ENCODE measurements around the gene FCHSD2. TPM values are rescaled to one million over a fixed set of nuclear protein-coding genes. Genes with fewer than 3 reads are reported as not detected.

The FCHSD2 gene
- polyA plus RNA-seq, 1 donor (not counting 4 experiments of a cell fraction or from before 2014, with no cell fraction given), result 14.2 TPM

DNA sequence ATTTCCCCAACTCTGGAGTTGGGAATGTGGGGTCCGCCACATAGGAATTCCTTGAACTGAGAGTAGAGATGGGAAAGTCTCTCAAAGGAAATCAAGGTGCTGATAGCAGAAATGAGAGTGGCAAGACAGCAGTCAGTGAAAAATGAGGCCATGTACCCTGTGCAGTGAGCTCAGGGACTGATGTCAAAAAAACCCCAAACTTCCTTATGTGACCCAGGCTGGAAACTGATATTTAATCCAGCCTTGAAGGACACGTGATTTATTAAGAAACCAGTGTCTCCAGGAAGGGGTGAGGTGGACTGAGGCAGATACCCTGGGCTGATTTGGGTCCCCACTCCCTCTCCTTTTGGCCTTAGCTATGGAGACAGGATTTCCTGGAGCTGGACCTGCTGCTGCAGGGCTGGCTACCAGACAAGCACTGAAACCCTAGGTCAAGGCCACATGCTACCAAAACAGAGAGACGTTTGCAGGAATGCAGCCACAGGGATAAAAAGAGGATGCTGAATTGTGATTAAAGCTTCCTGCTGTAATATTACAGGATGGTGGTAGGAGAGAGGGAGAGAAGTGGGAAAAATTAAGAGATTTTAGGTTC lies 25.3 kb upstream of the FCHSD2 start:
- DNase-seq (ENCODE audit: low read depth, low spot score) (no peak), FAIRE-seq (no peak)
- Histone ChIP-seq H3K79me2 (ENCODE audit: control insufficient read depth, insufficient read depth, low read length) (no peaks in the 10 kb centered on the region), H3K9me3 (ENCODE audit: control insufficient read depth, low read depth, low read length) (no peaks in the 10 kb centered on the region), H3K27ac (ENCODE audit: control insufficient read depth, insufficient read depth, low read length) (no peak overlapping the region), H3K4me2 (ENCODE audit: control insufficient read depth, extremely low read depth, insufficient read depth, low read depth, low read length) (no peak overlapping the region), H3K9me1 (ENCODE audit: control insufficient read depth, extremely low read depth, insufficient read depth, low read length) (peaks cover 2% of the 10 kb centered on the region), H2AFZ (ENCODE audit: control insufficient read depth, low read length) (no peak overlapping the region), H3K27me3 (ENCODE audit: control insufficient read depth, extremely low read depth, insufficient read depth, low read length) (no peaks in the 10 kb centered on the region), H3K4me1 (ENCODE audit: control insufficient read depth, extremely low read depth, insufficient read depth, low read length) (no peaks in the 10 kb centered on the region), H3K9ac (ENCODE audit: control insufficient read depth, extremely low read depth, insufficient read depth, low read length) (no peak overlapping the region), H4K20me1 (ENCODE audit: control insufficient read depth, extremely low read depth, insufficient read depth, low read length) (no peaks in the 10 kb centered on the region), H3K4me3 (ENCODE audit: control insufficient read depth in 2 of 3, extremely low read depth in 1 of 3, insufficient read depth in 2 of 3, low read depth in 1 of 3, low read length in 3 of 3) (no peak overlapping the region), H3K36me3 (ENCODE audit: control insufficient read depth in 2 of 2, extremely low read depth in 1 of 2, insufficient read depth in 2 of 2, low read length in 2 of 2) (no peaks in the 10 kb centered on the region)
- dilution Hi-C loops (cut with MboI; ENCODE audit: extremely low pct_ligation_motif_present, low sequenced_read_pairs), result no loop called here
- TF ChIP-seq EZH2 (IDR thresholded peaks at IDR 0.05; ENCODE audit: low read length), result no peak
- TF ChIP-seq, protein P1, sequence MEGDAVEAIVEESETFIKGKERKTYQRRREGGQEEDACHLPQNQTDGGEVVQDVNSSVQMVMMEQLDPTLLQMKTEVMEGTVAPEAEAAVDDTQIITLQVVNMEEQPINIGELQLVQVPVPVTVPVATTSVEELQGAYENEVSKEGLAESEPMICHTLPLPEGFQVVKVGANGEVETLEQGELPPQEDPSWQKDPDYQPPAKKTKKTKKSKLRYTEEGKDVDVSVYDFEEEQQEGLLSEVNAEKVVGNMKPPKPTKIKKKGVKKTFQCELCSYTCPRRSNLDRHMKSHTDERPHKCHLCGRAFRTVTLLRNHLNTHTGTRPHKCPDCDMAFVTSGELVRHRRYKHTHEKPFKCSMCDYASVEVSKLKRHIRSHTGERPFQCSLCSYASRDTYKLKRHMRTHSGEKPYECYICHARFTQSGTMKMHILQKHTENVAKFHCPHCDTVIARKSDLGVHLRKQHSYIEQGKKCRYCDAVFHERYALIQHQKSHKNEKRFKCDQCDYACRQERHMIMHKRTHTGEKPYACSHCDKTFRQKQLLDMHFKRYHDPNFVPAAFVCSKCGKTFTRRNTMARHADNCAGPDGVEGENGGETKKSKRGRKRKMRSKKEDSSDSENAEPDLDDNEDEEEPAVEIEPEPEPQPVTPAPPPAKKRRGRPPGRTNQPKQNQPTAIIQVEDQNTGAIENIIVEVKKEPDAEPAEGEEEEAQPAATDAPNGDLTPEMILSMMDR (optimal IDR thresholded peaks at IDR 0.05 in 1 of 3, IDR thresholded peaks at IDR 0.05 in 1 of 3, conservative IDR thresholded peaks at IDR 0.05 in 1 of 3; ENCODE audit: extremely low read depth in 1 of 3, insufficient read depth in 2 of 3, low read length in 3 of 3), result no peak

DNA sequence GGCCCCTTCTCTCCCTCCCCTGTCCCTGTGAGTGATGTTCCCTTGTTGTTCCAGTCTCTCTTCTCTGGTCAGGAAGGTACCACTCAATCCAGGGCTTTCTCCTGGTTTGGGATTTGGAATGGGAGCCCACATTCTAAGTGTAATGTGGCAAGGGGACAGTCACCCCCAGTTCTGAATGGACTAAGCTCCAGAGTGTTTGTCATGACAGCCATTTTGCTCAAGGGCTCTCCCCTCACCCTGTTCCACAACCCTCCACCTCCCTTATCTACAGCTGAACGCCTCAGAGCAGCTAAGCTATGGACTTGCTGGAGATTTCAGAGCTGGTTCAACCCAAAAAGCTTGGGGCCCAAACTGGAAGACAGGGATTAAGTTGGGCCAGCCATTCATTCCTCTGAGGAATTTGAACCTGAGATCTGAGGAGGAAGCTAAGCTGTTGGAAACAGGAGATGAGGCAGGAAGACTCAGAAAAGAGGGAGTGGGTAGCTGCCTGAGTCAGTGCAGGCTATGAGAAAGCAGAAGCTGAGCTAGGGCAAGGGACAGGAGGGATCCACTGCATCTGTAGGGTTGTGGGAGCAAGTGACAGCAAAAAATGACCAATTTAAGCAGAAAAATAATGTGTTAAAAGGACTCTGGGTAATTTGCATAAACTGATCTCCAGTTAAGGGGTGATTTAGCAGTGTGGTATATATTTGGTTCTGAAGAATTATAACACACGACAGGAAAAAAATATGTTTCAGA lies 22.9 kb upstream of the FCHSD2 start:
- no peak for FAIRE-seq

More for the DNA sequence above, 22.9 kb upstream of the FCHSD2 start:
- dilution Hi-C loops (cut with MboI; ENCODE audit: extremely low pct_ligation_motif_present, low sequenced_read_pairs), result no loop called here
- Histone ChIP-seq H3K4me3 (ENCODE audit: control insufficient read depth in 2 of 3, extremely low read depth in 1 of 3, insufficient read depth in 2 of 3, low read depth in 1 of 3, low read length in 3 of 3) (no peak overlapping the region), H3K36me3 (ENCODE audit: control insufficient read depth in 2 of 2, extremely low read depth in 1 of 2, insufficient read depth in 2 of 2, low read length in 2 of 2) (no peaks in the 10 kb centered on the region), H3K9me3 (ENCODE audit: control insufficient read depth, low read depth, low read length) (no peaks in the 10 kb centered on the region), H3K4me1 (ENCODE audit: control insufficient read depth, extremely low read depth, insufficient read depth, low read length) (no peaks in the 10 kb centered on the region), H3K9ac (ENCODE audit: control insufficient read depth, extremely low read depth, insufficient read depth, low read length) (no peak overlapping the region), H3K9me1 (ENCODE audit: control insufficient read depth, extremely low read depth, insufficient read depth, low read length) (no peaks in the 10 kb centered on the region), H4K20me1 (ENCODE audit: control insufficient read depth, extremely low read depth, insufficient read depth, low read length) (no peaks in the 10 kb centered on the region), H3K79me2 (ENCODE audit: control insufficient read depth, insufficient read depth, low read length) (no peaks in the 10 kb centered on the region), H3K27me3 (ENCODE audit: control insufficient read depth, extremely low read depth, insufficient read depth, low read length) (no peaks in the 10 kb centered on the region), H3K27ac (ENCODE audit: control insufficient read depth, insufficient read depth, low read length) (no peak overlapping the region), H2AFZ (ENCODE audit: control insufficient read depth, low read length) (no peak overlapping the region), H3K4me2 (ENCODE audit: control insufficient read depth, extremely low read depth, insufficient read depth, low read depth, low read length) (no peak overlapping the region)
- no peak for TF ChIP-seq EZH2 (IDR thresholded peaks at IDR 0.05; ENCODE audit: low read length)
- TF ChIP-seq, protein P1 (optimal IDR thresholded peaks at IDR 0.05 in 1 of 3, IDR thresholded peaks at IDR 0.05 in 1 of 3, conservative IDR thresholded peaks at IDR 0.05 in 1 of 3; ENCODE audit: extremely low read depth in 1 of 3, insufficient read depth in 2 of 3, low read length in 3 of 3), result no peak
- no peak for DNase-seq (ENCODE audit: low read depth, low spot score)
